Measurements from ENCODE around the gene DRC1. TPM values are rescaled to one million over a fixed set of nuclear protein-coding genes. Genes with fewer than 3 reads are reported as not detected.

DRC1 gene
- polyA plus RNA-seq, 1 of the 3 experiments (the other 2 are of a cell fraction), result 0.18 TPM

GRCh38 chr2:26474261-26474785 lies 72.6 kb downstream of the DRC1 start:
- no peak for TF ChIP-seq EZH2phosphoT487 (IDR thresholded peaks at IDR 0.05; ENCODE audit: borderline replicate concordance, low read depth)
- no peak for TF ChIP-seq ELF1 (IDR thresholded peaks at IDR 0.05)
- TF ChIP-seq IRF3 (IDR thresholded peaks at IDR 0.05; ENCODE audit: low read depth, low read length), result no peak
- no peak for TF ChIP-seq RXRA (IDR thresholded peaks at IDR 0.05; ENCODE audit: borderline replicate concordance, low read depth)
- TF ChIP-seq FOXJ3 (CRISPR knock-in tag; IDR thresholded peaks at IDR 0.05), result no peak
- no peak for TF ChIP-seq USF2 (IDR thresholded peaks at IDR 0.05; ENCODE audit: borderline replicate concordance, low read depth, low read length)
- TF ChIP-seq USF1 (IDR thresholded peaks at IDR 0.05; ENCODE audit: borderline replicate concordance, low read depth), result no peak
- no peak for TF ChIP-seq CTCF (IDR thresholded peaks at IDR 0.05)
- TF ChIP-seq REST (IDR thresholded peaks at IDR 0.05; ENCODE audit: low read depth, low read length), result no peak
- TF ChIP-seq YY1 (IDR thresholded peaks at IDR 0.05; ENCODE audit: low read depth), result no peak
- no peak for TF ChIP-seq CHD2 (IDR thresholded peaks at IDR 0.05; ENCODE audit: low read length, partially characterized antibody)
- TF ChIP-seq TAF1 (IDR thresholded peaks at IDR 0.05; ENCODE audit: borderline replicate concordance, low read depth, low read length), result no peak
- no peak for TF ChIP-seq POLR2AphosphoS5 (IDR thresholded peaks at IDR 0.05; ENCODE audit: low read depth, low read length)
- no peak for TF ChIP-seq TEAD4 (IDR thresholded peaks at IDR 0.05; ENCODE audit: borderline replicate concordance, insufficient read depth)
- TF ChIP-seq SMC3 (IDR thresholded peaks at IDR 0.05; ENCODE audit: low read depth, low read length), result no peak
- no peak for TF ChIP-seq MXI1 (IDR thresholded peaks at IDR 0.05; ENCODE audit: low read depth, low read length)
- TF ChIP-seq ZBTB33 (IDR thresholded peaks at IDR 0.05; ENCODE audit: borderline replicate concordance, low read depth), result no peak
- ChIA-PET POLR2A (no interaction called here), CTCF (interaction anchor here (1.0 to 2.0 kb wide), 3 partner anchors 11 to 104 kb away, joined by 4 to 5 read pairs (median 5); no protein-coding TSS in a partner anchor)
- Histone ChIP-seq H3K9me2 (no peaks in the 10 kb centered on the region), H3K4me1 (ENCODE audit: control insufficient read depth in 1 of 2, insufficient read depth in 2 of 2, low read depth in 1 of 2, low read length in 1 of 2) (peaks cover 0 to 9% of the 10 kb centered on the region in 2 experiments; a peak in 1 of 4 replicates), H3K27ac (ENCODE audit: low read depth in 2 of 2, low read length in 1 of 2) (no peak overlapping the region), H3K79me2 (ENCODE audit: insufficient read depth) (no peaks in the 10 kb centered on the region), H3K27me3 (ENCODE audit: insufficient read depth) (no peaks in the 10 kb centered on the region), H2AFZ (ENCODE audit: low read depth) (no peak overlapping the region), H3F3A (replicated peaks; ENCODE audit: insufficient read depth) (peaks cover 4% of the 10 kb centered on the region), H3K9me3 (no peaks in the 10 kb centered on the region), H3K9ac (no peak overlapping the region), H3K36me3 (replicated peaks in 1 of 2; ENCODE audit: control insufficient read depth in 1 of 2, insufficient read depth in 2 of 2, low read length in 1 of 2) (no peaks in the 10 kb centered on the region), H3K4me2 (no peak overlapping the region), H3K4me3 (ENCODE audit: low read depth in 2 of 2, low read length in 1 of 2) (no peak overlapping the region), H4K20me1 (ENCODE audit: insufficient read depth) (no peaks in the 10 kb centered on the region)
- WGBS (ENCODE audit: low lambda C conversion rate), result 88% methylated on average over 13 of the region's 14 CpGs
- DNase-seq, result no peak

Measured in SK-N-SH (cell line).